Fibroblast of upper back skin (primary cell): ENCODE results near the gene STS.

Experiments used
- DNase-seq: peaks from one replicate; pipeline ENCODE4 v3.0.0-alpha.2; 2013

STS gene

GRCh38 chrX:7184816-7185215 lies 37.3 kb downstream of the STS start:
- peak; percentile 40 for DNase-seq

DNA sequence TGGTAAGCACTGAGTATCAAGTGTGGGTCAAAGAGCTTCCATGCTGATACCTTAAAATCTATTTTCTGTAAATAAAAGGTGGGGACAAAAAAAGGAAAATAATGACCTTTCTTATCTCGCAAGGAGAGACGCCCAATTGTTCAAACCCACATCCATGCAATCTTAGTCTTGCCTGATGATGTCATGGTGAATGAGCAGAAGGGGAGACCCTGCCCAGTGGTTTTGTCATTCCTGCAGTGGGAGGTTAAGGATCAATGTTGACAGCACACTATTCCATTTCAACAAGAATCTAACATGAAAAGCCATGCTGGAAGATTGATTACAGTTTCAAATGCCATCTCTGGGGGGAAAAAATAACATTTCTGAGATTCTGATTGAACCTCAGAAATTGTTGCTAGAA lies 41.2 kb downstream of the STS start:
- DNase-seq = no peak

DNA sequence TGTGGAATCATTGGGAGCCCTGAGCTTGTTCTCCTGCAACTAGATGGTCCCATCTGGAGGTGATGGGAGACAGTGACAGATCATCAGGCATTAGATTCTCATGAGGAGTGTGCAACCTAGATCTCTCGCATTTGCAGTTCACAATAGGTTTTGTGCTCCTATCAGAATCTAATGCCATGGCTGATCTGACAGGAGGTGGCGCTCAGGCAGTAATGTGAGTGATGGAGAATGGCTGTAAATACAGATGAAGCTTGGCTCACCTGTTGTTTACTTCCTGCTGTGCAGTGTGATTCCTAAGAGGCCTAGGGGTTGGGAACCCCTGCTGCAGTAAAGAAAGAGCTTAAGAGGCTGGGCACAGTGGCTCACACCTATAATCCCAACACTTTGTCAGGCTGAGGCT lies 42.6 kb downstream of the STS start:
- no peak for DNase-seq

GRCh38 chrX:7191681-7192110 lies 44.2 kb downstream of the STS start:
- DNase-seq = no peak

GRCh38 chrX:7192871-7193270 lies 45.4 kb downstream of the STS start:
- no peak for DNase-seq

- DNase-seq = no peak
Observed at GRCh38 chrX:7194606-7195005, 47.1 kb downstream of the STS start.
